Measurements from ENCODE around the gene SCYGR5. TPM values are rescaled to one million over a fixed set of nuclear protein-coding genes. Genes with fewer than 3 reads are reported as not detected.
"Not testable (repeated sequence)": the region's sequence is repeated elsewhere in the genome, so short reads cannot be mapped to it uniquely, and the experiment has no call there.

Gene SCYGR5, protein sequence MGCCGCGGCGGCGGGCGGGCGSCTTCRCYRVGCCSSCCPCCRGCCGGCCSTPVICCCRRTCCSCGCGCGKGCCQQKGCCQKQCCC
- not detected for total RNA-seq
- not detected for polyA plus RNA-seq
- long read RNA-seq, donor 1, result 0 reads
- long read RNA-seq, donor 2, result 0 reads

- not testable (repeated sequence) for DNase-seq; H3K4me1 ChIP-seq (ENCODE audit: control insufficient read depth in 1 of 2, insufficient read depth in 2 of 2, low read length in 2 of 2); H3K27ac ChIP-seq (ENCODE audit: low read depth in 1 of 2, low read length in 2 of 2); H3K9me3 ChIP-seq (ENCODE audit: control insufficient read depth, low read length); H3K36me3 ChIP-seq (ENCODE audit: control insufficient read depth in 1 of 2, insufficient read depth in 2 of 2, low read length in 1 of 2); ATAC-seq (ENCODE audit: low FRiP score); H3K27me3 ChIP-seq (ENCODE audit: control insufficient read depth in 1 of 2, insufficient read depth in 2 of 2, low read length in 1 of 2); H3K4me3 ChIP-seq (ENCODE audit: low read length in 2 of 2)
- WGBS, 2 donors, result 85 to 90% methylated on average over 10 to 13 of the region's 13 CpGs
- intact Hi-C loops (cut with DNase I), result loop anchor here in 1 of 2 donors (10.0 kb wide), 1 partner anchor 262 kb away; no protein-coding TSS in a partner anchor
Observed at GRCh38 chr2:227666631-227667170, at the start of gene SCYGR5. TSS of gene SCYGR5 (plus strand) at chr2:227666804. CDS start at chr2:227666804, 0 bp downstream.

- WGBS, 2 donors, result 64 to 71% methylated on average over 18 to 20 of the region's 20 CpGs
- Histone ChIP-seq H3K27me3 (ENCODE audit: control insufficient read depth in 1 of 2, insufficient read depth in 2 of 2, low read length in 1 of 2) (no peaks in the 10 kb centered on the region), H3K4me1 (ENCODE audit: control insufficient read depth in 1 of 2, insufficient read depth in 2 of 2, low read length in 2 of 2) (no peaks in the 10 kb centered on the region), H3K27ac (ENCODE audit: low read depth in 1 of 2, low read length in 2 of 2) (no peak within 1 kb of the TSS), H3K4me3 (ENCODE audit: low read length in 2 of 2) (no peak within 1 kb of the TSS), H3K36me3 (ENCODE audit: control insufficient read depth in 1 of 2, insufficient read depth in 2 of 2, low read length in 1 of 2) (no peaks in the 10 kb centered on the region), H3K9me3 (ENCODE audit: control insufficient read depth, low read length) (no peaks in the 10 kb centered on the region)
- intact Hi-C loops (cut with DNase I), result no loop called here
- DNase-seq, result no peak
- no peak for ATAC-seq (ENCODE audit: low FRiP score)
Observed at GRCh38 chr2:227617316-227618230, 49.0 kb upstream of the SCYGR5 start, which contains the start of gene SCYGR4. TSS of gene SCYGR4 (plus strand) at chr2:227617498. CDS start at chr2:227617498, 0 bp downstream.

GRCh38 chr2:227623226-227623625, 43.4 kb upstream of the SCYGR5 start:
- intact Hi-C loops (cut with DNase I), result no loop called here
- Histone ChIP-seq H3K4me3 (ENCODE audit: low read length in 2 of 2) (no peak overlapping the region), H3K27me3 (ENCODE audit: control insufficient read depth in 1 of 2, insufficient read depth in 2 of 2, low read length in 1 of 2) (no peaks in the 10 kb centered on the region), H3K36me3 (ENCODE audit: control insufficient read depth in 1 of 2, insufficient read depth in 2 of 2, low read length in 1 of 2) (no peaks in the 10 kb centered on the region), H3K27ac (ENCODE audit: low read depth in 1 of 2, low read length in 2 of 2) (no peak overlapping the region), H3K4me1 (ENCODE audit: control insufficient read depth in 1 of 2, insufficient read depth in 2 of 2, low read length in 2 of 2) (no peaks in the 10 kb centered on the region), H3K9me3 (ENCODE audit: control insufficient read depth, low read length) (no peaks in the 10 kb centered on the region)
- no peak for ATAC-seq (ENCODE audit: low FRiP score)
- no peak for DNase-seq

- no peak for DNase-seq
- no peaks in the 10 kb centered on the region for H3K4me1 ChIP-seq (ENCODE audit: control insufficient read depth in 1 of 2, insufficient read depth in 2 of 2, low read length in 2 of 2)
- no peaks in the 10 kb centered on the region for H3K36me3 ChIP-seq (ENCODE audit: control insufficient read depth in 1 of 2, insufficient read depth in 2 of 2, low read length in 1 of 2)
- no peak overlapping the region for H3K27ac ChIP-seq (ENCODE audit: low read depth in 1 of 2, low read length in 2 of 2)
- no peak for ATAC-seq (ENCODE audit: low FRiP score)
- intact Hi-C loops (cut with DNase I), result no loop called here
- 54 to 56% methylated on average over 2 of the region's 2 CpGs for WGBS, 2 donors
- H3K9me3 ChIP-seq (ENCODE audit: control insufficient read depth, low read length), result no peaks in the 10 kb centered on the region
- H3K27me3 ChIP-seq (ENCODE audit: control insufficient read depth in 1 of 2, insufficient read depth in 2 of 2, low read length in 1 of 2), result no peaks in the 10 kb centered on the region
- H3K4me3 ChIP-seq (ENCODE audit: low read length in 2 of 2), result no peak overlapping the region
Observed at GRCh38 chr2:227625420-227625819, 41.2 kb upstream of the SCYGR5 start.

GRCh38 chr2:227626580-227627151, 39.9 kb upstream of the SCYGR5 start:
- ATAC-seq (ENCODE audit: low FRiP score), result no peak
- Histone ChIP-seq H3K36me3 (ENCODE audit: control insufficient read depth in 1 of 2, insufficient read depth in 2 of 2, low read length in 1 of 2) (no peaks in the 10 kb centered on the region), H3K27me3 (ENCODE audit: control insufficient read depth in 1 of 2, insufficient read depth in 2 of 2, low read length in 1 of 2) (no peaks in the 10 kb centered on the region), H3K4me3 (ENCODE audit: low read length in 2 of 2) (no peak overlapping the region), H3K27ac (ENCODE audit: low read depth in 1 of 2, low read length in 2 of 2) (no peak overlapping the region), H3K9me3 (ENCODE audit: control insufficient read depth, low read length) (no peaks in the 10 kb centered on the region), H3K4me1 (ENCODE audit: control insufficient read depth in 1 of 2, insufficient read depth in 2 of 2, low read length in 2 of 2) (no peaks in the 10 kb centered on the region)
- intact Hi-C loops (cut with DNase I), result no loop called here
- DNase-seq, result no peak
- WGBS, 2 donors, result 90 to 94% methylated on average over 10 of the region's 10 CpGs

DNA sequence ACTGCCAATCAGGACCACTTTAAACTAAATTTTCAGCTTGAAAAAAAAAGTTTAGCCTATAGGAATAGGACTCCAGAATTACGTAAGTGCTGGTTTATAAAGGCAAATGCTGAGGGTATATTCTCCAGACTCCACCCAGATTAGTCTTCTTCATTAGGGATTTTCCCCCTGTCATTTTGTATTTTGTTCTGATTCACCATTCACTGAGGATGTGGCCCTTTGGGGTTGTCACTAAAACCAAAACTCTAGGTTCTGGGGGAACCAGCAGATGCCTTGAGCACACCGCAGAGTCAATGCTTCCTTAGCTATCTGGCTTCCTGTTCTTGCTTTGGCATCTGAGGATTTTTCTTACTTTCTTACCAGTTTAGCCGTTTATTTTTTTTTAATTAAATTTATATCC, 38.8 kb upstream of the SCYGR5 start:
- H3K9me3 ChIP-seq (ENCODE audit: control insufficient read depth, low read length), result no peaks in the 10 kb centered on the region
- H3K4me3 ChIP-seq (ENCODE audit: low read length in 2 of 2), result no peak overlapping the region
- ATAC-seq (ENCODE audit: low FRiP score), result no peak

GRCh38 chr2:227629435-227629834, 37.2 kb upstream of the SCYGR5 start:
- intact Hi-C loops (cut with DNase I), result no loop called here
- Histone ChIP-seq H3K4me1 (ENCODE audit: control insufficient read depth in 1 of 2, insufficient read depth in 2 of 2, low read length in 2 of 2) (no peaks in the 10 kb centered on the region), H3K36me3 (ENCODE audit: control insufficient read depth in 1 of 2, insufficient read depth in 2 of 2, low read length in 1 of 2) (no peaks in the 10 kb centered on the region), H3K27me3 (ENCODE audit: control insufficient read depth in 1 of 2, insufficient read depth in 2 of 2, low read length in 1 of 2) (no peaks in the 10 kb centered on the region), H3K9me3 (ENCODE audit: control insufficient read depth, low read length) (no peaks in the 10 kb centered on the region), H3K27ac (ENCODE audit: low read depth in 1 of 2, low read length in 2 of 2) (no peak overlapping the region), H3K4me3 (ENCODE audit: low read length in 2 of 2) (no peak overlapping the region)
- whole genome bisulfite sequencing, 2 donors, result 76 to 77% methylated on average over 7 of the region's 7 CpGs
- ATAC-seq (ENCODE audit: low FRiP score) (no peak), DNase-seq (no peak)

More for the DNA sequence above, 38.8 kb upstream of the SCYGR5 start:
- Histone ChIP-seq H3K27me3 (ENCODE audit: control insufficient read depth in 1 of 2, insufficient read depth in 2 of 2, low read length in 1 of 2) (no peaks in the 10 kb centered on the region), H3K4me1 (ENCODE audit: control insufficient read depth in 1 of 2, insufficient read depth in 2 of 2, low read length in 2 of 2) (no peaks in the 10 kb centered on the region), H3K27ac (ENCODE audit: low read depth in 1 of 2, low read length in 2 of 2) (no peak overlapping the region), H3K36me3 (ENCODE audit: control insufficient read depth in 1 of 2, insufficient read depth in 2 of 2, low read length in 1 of 2) (no peaks in the 10 kb centered on the region)
- 78 to 86% methylated on average over 3 of the region's 3 CpGs for WGBS, 2 donors
- intact Hi-C loops (cut with DNase I), result no loop called here
- DNase-seq, result no peak

- Histone ChIP-seq H3K4me1 (ENCODE audit: control insufficient read depth in 1 of 2, insufficient read depth in 2 of 2, low read length in 2 of 2) (no peaks in the 10 kb centered on the region), H3K4me3 (ENCODE audit: low read length in 2 of 2) (no peak overlapping the region), H3K27me3 (ENCODE audit: control insufficient read depth in 1 of 2, insufficient read depth in 2 of 2, low read length in 1 of 2) (no peaks in the 10 kb centered on the region), H3K9me3 (ENCODE audit: control insufficient read depth, low read length) (no peaks in the 10 kb centered on the region), H3K36me3 (ENCODE audit: control insufficient read depth in 1 of 2, insufficient read depth in 2 of 2, low read length in 1 of 2) (no peaks in the 10 kb centered on the region), H3K27ac (ENCODE audit: low read depth in 1 of 2, low read length in 2 of 2) (no peak overlapping the region)
- WGBS, 2 donors, result 74 to 76% methylated on average over 3 of the region's 3 CpGs
- ATAC-seq (ENCODE audit: low FRiP score) (no peak), DNase-seq (no peak)
- intact Hi-C loops (cut with DNase I), result no loop called here
Observed at GRCh38 chr2:227630322-227630721, 36.3 kb upstream of the SCYGR5 start.

All from aorta (tissue), 5 donors.